ENCODE data around the gene ADAMTS3.

DNA sequence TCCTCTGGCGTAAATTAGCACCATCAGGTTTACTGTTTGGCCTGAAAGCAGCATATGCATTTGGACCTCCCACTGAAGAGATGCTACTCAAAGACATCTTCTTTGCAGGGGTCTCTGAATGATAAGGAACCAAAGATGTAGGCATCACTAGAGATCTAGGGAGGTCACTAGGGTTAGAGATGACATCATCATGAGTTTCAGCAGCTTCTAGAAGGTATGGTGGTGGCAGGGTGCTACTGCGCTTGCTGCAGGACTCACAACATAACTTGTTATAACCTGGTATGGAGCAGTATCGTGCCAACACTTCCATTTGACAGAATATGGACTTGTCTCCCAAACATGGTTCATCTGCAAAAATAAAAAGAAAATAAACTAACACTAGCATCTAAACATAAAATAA lies 285.7 kb downstream of the ADAMTS3 start:
- TF ChIP-seq, protein P1, sequence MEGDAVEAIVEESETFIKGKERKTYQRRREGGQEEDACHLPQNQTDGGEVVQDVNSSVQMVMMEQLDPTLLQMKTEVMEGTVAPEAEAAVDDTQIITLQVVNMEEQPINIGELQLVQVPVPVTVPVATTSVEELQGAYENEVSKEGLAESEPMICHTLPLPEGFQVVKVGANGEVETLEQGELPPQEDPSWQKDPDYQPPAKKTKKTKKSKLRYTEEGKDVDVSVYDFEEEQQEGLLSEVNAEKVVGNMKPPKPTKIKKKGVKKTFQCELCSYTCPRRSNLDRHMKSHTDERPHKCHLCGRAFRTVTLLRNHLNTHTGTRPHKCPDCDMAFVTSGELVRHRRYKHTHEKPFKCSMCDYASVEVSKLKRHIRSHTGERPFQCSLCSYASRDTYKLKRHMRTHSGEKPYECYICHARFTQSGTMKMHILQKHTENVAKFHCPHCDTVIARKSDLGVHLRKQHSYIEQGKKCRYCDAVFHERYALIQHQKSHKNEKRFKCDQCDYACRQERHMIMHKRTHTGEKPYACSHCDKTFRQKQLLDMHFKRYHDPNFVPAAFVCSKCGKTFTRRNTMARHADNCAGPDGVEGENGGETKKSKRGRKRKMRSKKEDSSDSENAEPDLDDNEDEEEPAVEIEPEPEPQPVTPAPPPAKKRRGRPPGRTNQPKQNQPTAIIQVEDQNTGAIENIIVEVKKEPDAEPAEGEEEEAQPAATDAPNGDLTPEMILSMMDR (conservative IDR thresholded peaks at IDR 0.05; ENCODE audit: low read depth in 2 of 2), result no peak
- TF ChIP-seq EZH2 (IDR thresholded peaks at IDR 0.05; ENCODE audit: low read depth, unreplicated experiment) (no peak), POLR2AphosphoS5 (IDR thresholded peaks at IDR 0.05; ENCODE audit: low read depth) (no peak), NANOG (IDR thresholded peaks at IDR 0.05; ENCODE audit: borderline replicate concordance) (no peak), JUNB (IDR thresholded peaks at IDR 0.05; ENCODE audit: unreplicated experiment) (no peak)
